Muscle of leg (tissue), 11 donors: ENCODE measurements around the gene LSAMP. TPM values are rescaled to one million over a fixed set of nuclear protein-coding genes. Genes with fewer than 3 reads are reported as not detected.
A peak's percentile ranks its signal among the peaks of the same experiment; 100 is the strongest.

ENCODE experiments used
- DNase-seq: peaks from one replicate; pipeline ENCODE4 v3.0.0; 2013
- H3K27ac ChIP-seq: one replicate; pipeline ENCODE4 v1.5.1; 2013; ENCODE audit warnings: mild to moderate bottlenecking, low read length, control low read depth
- H3K27me3 ChIP-seq: one replicate; pipeline ENCODE4 v1.6.1; 2013; ENCODE audit warnings: low read length; ENCODE audit not compliant: control insufficient read depth, insufficient read depth
- H3K36me3 ChIP-seq: one replicate; pipeline ENCODE4 v1.6.1; 2013; ENCODE audit warnings: low read length; ENCODE audit not compliant: control insufficient read depth, insufficient read depth
- H3K4me1 ChIP-seq: one replicate; pipeline ENCODE4 v1.6.1; 2013; ENCODE audit warnings: low read length; ENCODE audit not compliant: control insufficient read depth, insufficient read depth
- H3K4me3 ChIP-seq: one replicate; pipeline ENCODE4 v1.5.1; 2013; ENCODE audit warnings: low read length, control low read depth
- H3K9me3 ChIP-seq: replicated peaks from 2 replicates; pipeline ENCODE4 v1.6.1; 2013; ENCODE audit warnings: low read depth, low read length; ENCODE audit not compliant: control insufficient read depth
- WGBS: methylation state at CpG from one replicate; pipeline ENCODE4 v1.1.5; 2013; ENCODE audit warnings: missing lambda C conversion rate; ENCODE audit not compliant: insufficient coverage; 5-methylcytosine and 5-hydroxymethylcytosine counted together
- polyA plus RNA-seq, 8 donors: library from polyadenylated mRNA; unstranded; fragments of 120-200 nt; gene quantifications; one replicate each; pipeline versions ENCODE4 v1.2.1 to v1.2.3, GENCODE V29; 2013; ENCODE audit warnings: inconsistent platforms in 1 of 8, low replicate concordance in 1 of 8; ENCODE audit not compliant: insufficient read length in 8 of 8, insufficient read depth in 1 of 8
- total RNA-seq: library from RNA; stranded (reverse); fragments of 120-200 nt; gene quantifications from one replicate; pipeline ENCODE4 v1.2.4, GENCODE V29; 2013

Gene LSAMP
- total and polyA plus RNA-seq, 9 donors = 3.5 to 13.4 (median 6.3) TPM

GRCh38 chr3:115834068-115834467 is 611.2 kb downstream of the LSAMP start:
- no peak for DNase-seq
- WGBS = no CpG with 5 or more reads among the region's 1 CpG
- Histone ChIP-seq H3K4me1 (no peaks in the 10 kb centered on the region), H3K36me3 (no peaks in the 10 kb centered on the region), H3K9me3 (no peaks in the 10 kb centered on the region), H3K4me3 (no peak overlapping the region), H3K27ac (no peak overlapping the region), H3K27me3 (no peaks in the 10 kb centered on the region)

GRCh38 chr3:115833074-115833473 is 612.2 kb downstream of the LSAMP start:
- DNase-seq = peak; percentile 16
- WGBS = no CpG with 5 or more reads among the region's 2 CpGs
- no peaks in the 10 kb centered on the region for H3K4me1 ChIP-seq

GRCh38 chr3:115832265-115832664 is 613.0 kb downstream of the LSAMP start:
- Histone ChIP-seq H3K4me3 (no peak overlapping the region), H3K27me3 (no peaks in the 10 kb centered on the region), H3K36me3 (no peaks in the 10 kb centered on the region), H3K4me1 (no peaks in the 10 kb centered on the region), H3K27ac (no peak overlapping the region), H3K9me3 (no peaks in the 10 kb centered on the region)
- WGBS = no CpG with 5 or more reads among the region's 3 CpGs
- no peak for DNase-seq

More at GRCh38 chr3:115833074-115833473, 612.2 kb downstream of the LSAMP start:
- Histone ChIP-seq H3K36me3 (no peaks in the 10 kb centered on the region), H3K27me3 (no peaks in the 10 kb centered on the region), H3K4me3 (no peak overlapping the region), H3K9me3 (no peaks in the 10 kb centered on the region), H3K27ac (no peak overlapping the region)

GRCh38 chr3:115831864-115832263 is 613.4 kb downstream of the LSAMP start:
- H3K27ac ChIP-seq = no peak overlapping the region

GRCh38 chr3:115830764-115831395 is 614.4 kb downstream of the LSAMP start:
- H3K4me3 ChIP-seq = no peak overlapping the region
- WGBS = 71% methylated on average over 3 of the region's 6 CpGs
- H3K27me3 ChIP-seq = no peaks in the 10 kb centered on the region
- DNase-seq = no peak
- no peaks in the 10 kb centered on the region for H3K36me3 ChIP-seq
- H3K9me3 ChIP-seq = no peaks in the 10 kb centered on the region
- no peaks in the 10 kb centered on the region for H3K4me1 ChIP-seq
- H3K27ac ChIP-seq = no peak overlapping the region

More at GRCh38 chr3:115831864-115832263, 613.4 kb downstream of the LSAMP start:
- no CpG with 5 or more reads among the region's 1 CpG for WGBS
- H3K27me3 ChIP-seq = no peaks in the 10 kb centered on the region
- H3K36me3 ChIP-seq = no peaks in the 10 kb centered on the region
- no peak overlapping the region for H3K4me3 ChIP-seq
- no peaks in the 10 kb centered on the region for H3K9me3 ChIP-seq
- no peak for DNase-seq
- no peaks in the 10 kb centered on the region for H3K4me1 ChIP-seq

DNA sequence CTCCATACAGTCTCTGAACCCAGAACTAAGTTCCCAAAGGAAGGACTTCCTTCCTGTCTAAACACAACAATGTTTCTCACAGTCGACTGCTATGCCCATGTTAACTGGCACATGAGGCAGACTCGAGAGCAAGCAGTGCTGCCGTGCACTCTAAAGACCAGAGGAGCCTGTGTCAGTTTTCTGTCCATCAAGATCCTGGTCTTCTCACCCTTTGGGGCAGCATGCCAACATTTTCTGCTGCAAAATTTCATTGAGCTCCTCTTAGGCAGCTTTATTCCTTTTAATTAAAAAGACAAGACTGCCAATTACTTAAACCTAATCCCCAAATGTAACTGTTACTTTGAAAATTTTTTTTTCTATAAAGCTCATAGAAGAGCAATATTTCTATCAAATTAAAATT is 616.9 kb downstream of the LSAMP start:
- Histone ChIP-seq H3K4me1 (no peaks in the 10 kb centered on the region), H3K27me3 (no peaks in the 10 kb centered on the region), H3K4me3 (no peak overlapping the region), H3K9me3 (no peaks in the 10 kb centered on the region), H3K36me3 (no peaks in the 10 kb centered on the region), H3K27ac (no peak overlapping the region)
- 71% methylated on average over 3 of the region's 3 CpGs for WGBS
- no peak for DNase-seq

- WGBS = no CpG with 5 or more reads among the region's 2 CpGs
- H3K27me3 ChIP-seq = no peaks in the 10 kb centered on the region
- H3K4me1 ChIP-seq = no peaks in the 10 kb centered on the region
- no peaks in the 10 kb centered on the region for H3K9me3 ChIP-seq
- H3K4me3 ChIP-seq = no peak overlapping the region
- H3K36me3 ChIP-seq = no peaks in the 10 kb centered on the region
- H3K27ac ChIP-seq = no peak overlapping the region
- no peak for DNase-seq
Measured at GRCh38 chr3:115827495-115827894, 617.8 kb downstream of the LSAMP start.

DNA sequence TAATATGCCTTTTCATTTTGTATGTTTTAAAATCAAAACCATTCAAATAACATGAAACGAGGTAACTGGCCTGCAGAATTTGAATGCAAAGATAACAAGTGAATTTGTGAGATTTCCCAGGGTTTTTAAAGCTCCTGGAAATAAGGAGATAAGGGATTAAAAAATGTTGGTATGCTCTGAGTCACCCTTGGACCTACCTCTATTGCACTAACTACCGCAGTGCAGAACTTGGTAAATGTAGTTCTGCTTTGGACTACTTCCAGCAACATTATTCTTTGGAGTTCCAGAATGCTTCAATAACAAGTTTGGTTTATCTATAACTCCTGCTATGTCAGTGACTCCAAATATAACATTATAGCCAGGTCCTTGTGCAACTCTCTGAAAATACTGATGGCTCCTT is 620.2 kb downstream of the LSAMP start:
- Histone ChIP-seq H3K9me3 (no peaks in the 10 kb centered on the region), H3K36me3 (no peaks in the 10 kb centered on the region), H3K4me3 (no peak overlapping the region), H3K4me1 (no peaks in the 10 kb centered on the region), H3K27ac (no peak overlapping the region), H3K27me3 (no peaks in the 10 kb centered on the region)
- no peak for DNase-seq
- WGBS = no CpG with 5 or more reads among the region's 2 CpGs

GRCh38 chr3:115823083-115823482 is 622.2 kb downstream of the LSAMP start:
- no peak for DNase-seq
- WGBS = 100% methylated on average over 1 of the region's 2 CpGs
- no peak overlapping the region for H3K27ac ChIP-seq
- no peaks in the 10 kb centered on the region for H3K9me3 ChIP-seq
- H3K4me1 ChIP-seq = no peaks in the 10 kb centered on the region
- H3K4me3 ChIP-seq = no peak overlapping the region
- H3K36me3 ChIP-seq = no peaks in the 10 kb centered on the region
- H3K27me3 ChIP-seq = no peaks in the 10 kb centered on the region

DNA sequence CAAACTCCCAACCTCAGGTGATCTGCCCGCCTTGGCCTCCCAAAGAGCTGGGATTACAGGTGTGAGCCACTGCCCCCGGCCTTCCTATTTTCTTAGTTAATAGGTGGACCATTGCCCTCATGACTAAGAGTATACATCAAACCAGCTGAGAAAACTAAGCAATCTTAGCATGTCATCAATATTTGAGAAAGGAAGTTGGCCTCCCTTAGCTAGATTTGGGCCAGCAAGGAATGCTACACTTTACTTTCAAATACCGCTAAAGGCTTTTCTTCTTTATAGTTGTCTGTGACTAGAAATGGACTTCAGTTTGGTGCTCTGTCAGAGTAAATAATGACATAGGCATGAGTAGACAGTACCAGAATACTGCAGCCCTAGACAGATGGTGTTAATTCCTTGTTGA is 622.7 kb downstream of the LSAMP start:
- Histone ChIP-seq H3K27me3 (no peaks in the 10 kb centered on the region), H3K4me3 (no peak overlapping the region), H3K36me3 (no peaks in the 10 kb centered on the region), H3K9me3 (no peaks in the 10 kb centered on the region), H3K4me1 (no peaks in the 10 kb centered on the region), H3K27ac (no peak overlapping the region)
- no CpG with 5 or more reads among the region's 3 CpGs for WGBS
- no peak for DNase-seq
